Aorta (tissue), 5 donors: ENCODE results near the gene UBE4B. TPM values are rescaled to one million over a fixed set of nuclear protein-coding genes. Genes with fewer than 3 reads are reported as not detected.

Experiments
- ATAC-seq: fragments of 200-7000 bp; cut with Tn5 transposase; one replicate; pipeline ENCODE4 v1.9.1; 2022; ENCODE audit warnings: moderate library complexity; ENCODE audit not compliant: low FRiP score
- DNase-seq, 2 donors: peaks; one replicate each; pipeline ENCODE4 v3.0.0-alpha.2; 2020
- H3K27ac ChIP-seq, 2 donors: one replicate each; pipeline ENCODE4 v1.5.1; 2013; ENCODE audit warnings: low read length in 2 of 2, mild to moderate bottlenecking in 2 of 2, moderate library complexity in 2 of 2, control low read depth in 1 of 2, inconsistent platforms in 1 of 2, low read depth in 1 of 2
- H3K27me3 ChIP-seq, 2 donors: one replicate each; pipeline ENCODE4 v1.6.1; 2013; ENCODE audit warnings: control low read depth in 1 of 2, low read length in 1 of 2, mild to moderate bottlenecking in 1 of 2, moderate library complexity in 1 of 2; ENCODE audit not compliant: insufficient read depth in 2 of 2, control insufficient read depth in 1 of 2
- H3K36me3 ChIP-seq, 2 donors: one replicate each; pipeline ENCODE4 v1.6.1; 2013; ENCODE audit warnings: control low read depth in 1 of 2, low read length in 1 of 2, mild to moderate bottlenecking in 1 of 2; ENCODE audit not compliant: insufficient read depth in 2 of 2, control insufficient read depth in 1 of 2
- H3K4me1 ChIP-seq, 2 donors: one replicate each; pipeline ENCODE4 v1.6.1; 2013; ENCODE audit warnings: low read length in 2 of 2, control low read depth in 1 of 2, mild to moderate bottlenecking in 1 of 2, moderate library complexity in 1 of 2; ENCODE audit not compliant: insufficient read depth in 2 of 2, control insufficient read depth in 1 of 2
- H3K4me3 ChIP-seq, 2 donors: one replicate each; pipeline ENCODE4 v1.5.1; 2013; ENCODE audit warnings: low read length in 2 of 2, control low read depth in 1 of 2, mild to moderate bottlenecking in 1 of 2
- H3K9me3 ChIP-seq: one replicate; pipeline ENCODE4 v1.6.1; 2013; ENCODE audit warnings: mild to moderate bottlenecking, low read length; ENCODE audit not compliant: control insufficient read depth
- WGBS, 2 donors: extraction: QIAGEN DNeasy Blood & Tissue Kit; methylation state at CpG; one replicate each; pipeline ENCODE4 v1.1.7; 2013; 5-methylcytosine and 5-hydroxymethylcytosine counted together
- intact Hi-C, 2 donors: fragments of 100-400 bp; cut with DNase I; formaldehyde crosslinking; loops; one replicate each; pipeline versions ENCODE4 v1.14.2 to v1.15.0; 2022
- polyA plus RNA-seq, 2 donors: library from polyadenylated mRNA; stranded (reverse); fragments of 200-250 nt; gene quantifications; one replicate each; pipeline ENCODE4 v1.2.3, GENCODE V29; 2013
- total RNA-seq, 2 donors: library from RNA; stranded (reverse); fragmentation: NEBNext Ultra II Directional; extraction: Animal tissue kit (Norgen Biotek cat#: 25700); gene quantifications; one replicate each; pipeline ENCODE4 v1.2.1, GENCODE V29; 2021
- donor health status: healthy with polysubstance abuse.
- donor health status: Bipolar disorder and iron deficiency.
- donor health status: DM: no; HTN: no; CAD: no.
- donor health status: DM: no; HTN: no; CAD: no.
- donor health status: DM: yes; HTN: yes; CAD: no.

UBE4B gene
- total and polyA plus RNA-seq, 4 donors, result 11.6 to 54.8 (median 38.4) TPM

DNA sequence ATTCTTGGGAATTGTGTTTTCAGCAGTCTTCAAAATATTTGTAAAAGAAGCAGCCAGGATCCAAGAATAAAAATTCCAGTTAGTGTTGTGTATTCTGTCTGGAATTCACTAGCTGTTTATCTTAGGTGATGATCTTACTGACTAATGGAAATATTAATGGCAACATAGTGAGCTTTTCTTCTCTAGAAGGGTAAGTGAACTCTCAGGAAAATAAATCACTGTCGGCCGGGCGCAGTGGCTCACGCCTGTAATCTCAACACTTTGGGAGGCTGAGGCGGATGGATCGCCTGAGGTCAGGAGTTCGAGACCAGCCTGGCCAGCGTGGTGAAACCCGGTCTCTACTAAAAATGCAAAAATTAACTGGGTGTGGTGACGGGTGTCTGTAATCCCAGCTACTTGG lies 90.2 kb downstream of the UBE4B start:
- Histone ChIP-seq H3K4me1 (no peaks in the 10 kb centered on the region), H3K27me3 (no peaks in the 10 kb centered on the region), H3K27ac (peak overlapping the region in 1 of 2 donors; percentile 5), H3K36me3 (no peaks in the 10 kb centered on the region), H3K9me3 (no peaks in the 10 kb centered on the region), H3K4me3 (no peak overlapping the region)
- DNase-seq (peak; percentile 78 to 87), ATAC-seq (peak; percentile 67)
- intact Hi-C loops, result loop anchor here (1.0 to 10.0 kb wide), 3 partner anchors 15 to 178 kb away; partner anchors contain the start of genes LZIC (in 1 of the 2), NMNAT1 (in 1 of the 2) and UBE4B (in 1 of the 2)
- 0 to 9% methylated on average over 10 of the region's 10 CpGs for WGBS, 2 donors

DNA sequence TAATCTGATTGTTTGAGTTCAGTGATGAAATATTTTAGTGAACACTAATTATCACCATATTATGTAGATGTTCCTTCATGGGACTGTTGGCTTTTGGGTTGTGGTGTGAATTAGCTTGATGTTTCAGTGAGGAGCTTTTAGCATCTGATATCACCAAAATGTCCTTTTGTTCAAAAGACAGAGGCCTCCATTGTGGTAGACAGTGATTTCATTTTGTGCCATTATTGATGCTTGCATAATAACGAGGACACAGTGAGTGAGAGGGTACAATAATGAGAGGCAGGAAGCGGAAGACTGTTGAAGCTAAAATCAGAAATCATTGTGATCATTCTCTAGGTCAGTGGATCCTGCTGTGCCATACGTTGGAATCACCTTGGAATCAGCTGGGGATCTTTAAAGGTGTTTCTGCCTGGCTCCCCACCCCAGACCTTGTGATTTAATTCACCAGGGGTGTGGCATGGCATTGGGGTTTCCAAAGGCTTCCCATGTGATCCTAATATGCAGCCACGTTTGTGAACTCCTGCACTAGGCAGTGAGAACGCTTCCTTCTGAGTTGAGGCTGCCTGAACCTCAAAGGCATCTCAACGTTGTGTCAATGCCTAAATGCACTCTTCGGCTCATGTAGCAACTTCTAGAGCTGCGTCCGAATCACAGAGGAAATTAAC lies 95.5 kb downstream of the UBE4B start:
- Histone ChIP-seq H3K36me3 (peaks cover 2 to 5% of the 10 kb centered on the region in 2 donors), H3K27me3 (no peaks in the 10 kb centered on the region)

GRCh38 chr1:10132316-10132715 lies 99.6 kb downstream of the UBE4B start:
- intact Hi-C loops, result no loop called here
- H3K27ac ChIP-seq, result no peak overlapping the region
- H3K9me3 ChIP-seq, result no peaks in the 10 kb centered on the region
- DNase-seq, result no peak
- ATAC-seq, result no peak
- H3K27me3 ChIP-seq, result no peaks in the 10 kb centered on the region
- peaks cover 5 to 8% of the 10 kb centered on the region in 2 donors for H3K36me3 ChIP-seq
- no peak overlapping the region for H3K4me3 ChIP-seq
- WGBS, 2 donors, result 97% methylated on average over 6 of the region's 6 CpGs
- peaks cover 0 to 4% of the 10 kb centered on the region in 2 donors for H3K4me1 ChIP-seq

More for the DNA sequence above, 95.5 kb downstream of the UBE4B start:
- Histone ChIP-seq H3K27ac (peak overlapping the region; percentile 26 to 79), H3K4me3 (no peak overlapping the region), H3K9me3 (no peaks in the 10 kb centered on the region), H3K4me1 (peaks cover 0 to 4% of the 10 kb centered on the region in 2 donors)
- intact Hi-C loops, result loop anchor here in 1 of 2 donors (10.0 kb wide), 1 partner anchor 183 kb away; the partner anchor contains the start of genes LZIC and NMNAT1
- DNase-seq (no peak), ATAC-seq (no peak)
- WGBS, 2 donors, result 31 to 32% methylated on average over 9 of the region's 9 CpGs

DNA sequence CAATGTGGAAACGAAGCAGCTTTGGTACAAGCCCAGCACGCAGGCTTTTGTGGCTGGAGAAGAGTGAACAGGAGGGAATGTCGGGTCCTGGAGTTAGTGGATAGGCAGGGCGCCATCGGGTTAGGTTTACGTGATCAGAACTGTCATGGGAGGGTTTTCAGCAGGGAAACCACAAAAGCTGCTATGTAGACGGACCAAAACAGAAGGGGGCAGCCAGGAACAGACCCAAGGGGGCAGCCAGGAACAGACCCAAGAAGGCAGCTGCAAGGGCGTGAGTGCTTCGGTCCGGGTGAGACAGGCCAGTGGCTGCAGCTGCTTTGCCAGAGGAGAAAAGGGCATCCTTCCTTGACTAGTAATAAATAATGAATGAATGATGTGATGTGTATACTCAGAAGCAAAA lies 100.1 kb downstream of the UBE4B start:
- H3K27ac ChIP-seq, result no peak overlapping the region
- 86 to 88% methylated on average over 10 of the region's 10 CpGs for WGBS, 2 donors
- H3K4me3 ChIP-seq, result no peak overlapping the region
- ATAC-seq (no peak), DNase-seq (no peak)
- H3K9me3 ChIP-seq, result no peaks in the 10 kb centered on the region
- H3K27me3 ChIP-seq, result no peaks in the 10 kb centered on the region
- peaks cover 0 to 4% of the 10 kb centered on the region in 2 donors for H3K4me1 ChIP-seq
- H3K36me3 ChIP-seq, result peaks cover 5 to 8% of the 10 kb centered on the region in 2 donors
- intact Hi-C loops, result no loop called here

- no peak for ATAC-seq
- intact Hi-C loops, result no loop called here
Measured at GRCh38 chr1:10140981-10141380, 108.2 kb downstream of the UBE4B start.

DNA sequence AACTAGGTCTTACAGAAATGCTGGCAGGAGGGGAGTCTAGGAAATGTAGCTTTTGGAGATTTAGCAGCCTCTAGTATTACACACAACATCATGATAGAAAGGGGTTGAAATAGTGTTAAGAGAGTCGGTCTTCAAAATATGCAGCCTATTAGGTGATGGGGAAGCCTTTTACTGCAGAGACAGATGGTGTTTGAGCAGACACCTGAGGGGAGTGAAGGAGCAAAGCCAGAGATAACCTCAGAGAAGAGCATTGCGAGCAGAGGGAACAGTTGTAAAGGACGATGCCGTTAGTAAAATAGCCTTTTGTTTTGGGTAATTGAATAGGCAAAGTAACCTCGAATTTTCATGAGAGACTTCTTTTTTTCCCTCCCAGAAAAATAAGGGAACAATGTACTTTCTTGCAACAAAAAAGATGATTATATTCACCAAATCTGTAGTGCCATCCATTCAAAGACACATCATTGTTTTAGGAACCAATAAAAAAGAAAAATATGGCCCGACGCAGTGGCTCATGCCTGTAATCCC lies 111.3 kb downstream of the UBE4B start:
- Histone ChIP-seq H3K4me1 (no peaks in the 10 kb centered on the region), H3K27me3 (no peaks in the 10 kb centered on the region), H3K9me3 (no peaks in the 10 kb centered on the region), H3K4me3 (no peak overlapping the region), H3K27ac (no peak overlapping the region), H3K36me3 (peaks cover 0 to 3% of the 10 kb centered on the region in 2 donors)
- 93 to 94% methylated on average over 7 of the region's 7 CpGs for WGBS, 2 donors
- ATAC-seq (no peak), DNase-seq (no peak)
- intact Hi-C loops, result no loop called here

More at GRCh38 chr1:10140981-10141380, 108.2 kb downstream of the UBE4B start:
- no peaks in the 10 kb centered on the region for H3K27me3 ChIP-seq
- WGBS, 2 donors, result 97 to 98% methylated on average over 3 of the region's 3 CpGs
- no peak overlapping the region for H3K27ac ChIP-seq
- peaks cover 0 to 7% of the 10 kb centered on the region in 2 donors for H3K36me3 ChIP-seq
- no peaks in the 10 kb centered on the region for H3K4me1 ChIP-seq
- DNase-seq, result no peak
- no peaks in the 10 kb centered on the region for H3K9me3 ChIP-seq
- no peak overlapping the region for H3K4me3 ChIP-seq

DNA sequence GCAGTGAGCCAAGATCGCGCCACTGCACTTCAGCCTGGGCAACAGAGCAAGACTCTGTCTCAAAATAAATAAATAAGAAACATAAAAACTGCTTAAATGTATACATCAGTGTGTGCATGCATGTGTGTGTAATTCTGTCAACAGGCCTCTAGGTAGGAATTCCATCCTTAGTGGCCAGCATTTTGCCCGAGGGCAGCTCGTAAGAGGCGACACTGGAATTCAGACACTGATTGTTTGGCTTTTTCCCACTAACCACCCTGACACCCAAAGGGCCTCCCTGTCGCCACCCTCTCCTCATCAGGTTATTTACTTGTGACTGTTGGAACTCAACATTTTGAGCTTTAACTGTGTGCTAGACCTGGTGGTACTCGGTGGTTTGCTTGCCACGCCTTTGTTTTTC lies 113.6 kb downstream of the UBE4B start:
- H3K4me3 ChIP-seq, result no peak overlapping the region
- H3K4me1 ChIP-seq, result no peaks in the 10 kb centered on the region
- 95% methylated on average over 8 of the region's 8 CpGs for WGBS, 2 donors
- ATAC-seq (no peak), DNase-seq (no peak)
- H3K27ac ChIP-seq, result no peak overlapping the region
- no peaks in the 10 kb centered on the region for H3K36me3 ChIP-seq
- no peaks in the 10 kb centered on the region for H3K9me3 ChIP-seq
- H3K27me3 ChIP-seq, result no peaks in the 10 kb centered on the region
- intact Hi-C loops, result no loop called here

DNA sequence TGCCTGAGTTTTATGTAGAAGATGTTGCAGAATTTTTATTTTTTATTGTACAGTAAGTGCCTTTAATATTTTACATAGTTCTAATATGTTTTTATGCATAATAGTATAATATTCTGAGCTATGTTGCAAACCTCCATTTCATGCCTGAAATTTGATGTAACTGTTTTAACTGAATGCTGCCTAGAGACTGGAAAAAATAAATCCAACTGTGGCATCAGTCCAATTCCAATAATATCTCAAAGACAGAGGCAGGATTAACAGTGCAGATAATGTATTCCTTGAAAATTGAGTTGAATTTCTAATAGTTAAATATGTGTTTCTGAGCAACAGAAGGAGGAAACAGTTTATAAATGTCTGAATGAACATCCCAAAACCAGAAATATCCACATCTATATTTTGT lies 116.5 kb downstream of the UBE4B start:
- Histone ChIP-seq H3K4me3 (no peak overlapping the region), H3K27ac (no peak overlapping the region), H3K4me1 (no peaks in the 10 kb centered on the region), H3K27me3 (no peaks in the 10 kb centered on the region), H3K36me3 (no peaks in the 10 kb centered on the region), H3K9me3 (no peaks in the 10 kb centered on the region)
- DNase-seq (no peak), ATAC-seq (no peak)
- intact Hi-C loops, result no loop called here
